Neural progenitor cell (in vitro differentiated cells): ENCODE data around the gene ATG16L2. TPM values are rescaled to one million over a fixed set of nuclear protein-coding genes. Genes with fewer than 3 reads are reported as not detected.

Source experiments
- DNase-seq: peaks from one replicate; pipeline ENCODE4 v3.0.0-alpha.2; 2016; ENCODE audit warnings: low spot score
- H2AFZ ChIP-seq: fragments of 200-600 bp; sonication (generic); replicated peaks from 2 replicates; pipeline ENCODE4 v1.6.1; 2016; ENCODE audit warnings: antibody characterized with exemption
- H3F3A ChIP-seq: fragments of 200-600 bp; sonication (generic); 2 replicates; pipeline ENCODE4 v1.6.1; 2016; ENCODE audit warnings: antibody characterized with exemption, low read depth
- H3K27ac ChIP-seq: fragments of 200-600 bp; sonication (generic); 2 replicates; pipeline ENCODE4 v1.5.1; 2016; ENCODE audit warnings: mild to moderate bottlenecking
- H3K27me3 ChIP-seq: fragments of 200-600 bp; sonication (generic); 2 replicates; pipeline ENCODE4 v1.6.1; 2016; ENCODE audit warnings: mild to moderate bottlenecking, moderate library complexity
- H3K36me3 ChIP-seq: fragments of 200-600 bp; sonication (generic); 2 replicates; pipeline ENCODE4 v1.5.1; 2016
- H3K4me1 ChIP-seq: fragments of 200-600 bp; sonication (generic); 2 replicates; pipeline ENCODE4 v1.6.1; 2016; ENCODE audit warnings: mixed run types
- H3K4me2 ChIP-seq: fragments of 200-600 bp; sonication (generic); 2 replicates; pipeline ENCODE4 v1.6.1; 2016
- H3K4me3 ChIP-seq: fragments of 200-600 bp; sonication (generic); 2 replicates; pipeline ENCODE4 v1.5.1; 2016
- H3K79me2 ChIP-seq: fragments of 200-600 bp; sonication (generic); 2 replicates; pipeline ENCODE4 v1.6.1; 2016; ENCODE audit warnings: low read depth
- H3K9ac ChIP-seq: fragments of 200-600 bp; sonication (generic); 2 replicates; pipeline ENCODE4 v1.6.1; 2016
- H3K9me3 ChIP-seq: fragments of 200-600 bp; sonication (generic); 2 replicates; pipeline ENCODE4 v1.5.1; 2016; ENCODE audit warnings: low read depth
- H4K20me1 ChIP-seq: fragments of 200-600 bp; sonication (generic); 2 replicates; pipeline ENCODE4 v1.6.1; 2016; ENCODE audit warnings: low read depth
- H3K27ac Mint-ChIP-seq: 3 replicates; pipeline ENCODE4 v1.8.0; 2021; ENCODE audit warnings: mixed read lengths
- H3K27me3 Mint-ChIP-seq: 2 replicates; pipeline ENCODE4 v1.8.0; 2022; ENCODE audit warnings: low read depth, mild to moderate bottlenecking, inconsistent platforms, moderate library complexity, mixed read lengths; ENCODE audit not compliant: insufficient read depth
- H3K36me3 Mint-ChIP-seq: 3 replicates; pipeline ENCODE4 v1.8.0; 2021; ENCODE audit warnings: mixed read lengths
- H3K4me1 Mint-ChIP-seq: 3 replicates; pipeline ENCODE4 v1.8.0; 2021; ENCODE audit warnings: mixed read lengths
- H3K4me3 Mint-ChIP-seq: 3 replicates; pipeline ENCODE4 v1.8.0; 2021; ENCODE audit warnings: mild to moderate bottlenecking, moderate library complexity, mixed read lengths
- H3K9me3 Mint-ChIP-seq: 3 replicates; pipeline ENCODE4 v1.8.0; 2020; ENCODE audit warnings: mixed read lengths
- EZH2 ChIP-seq: fragments of 200-600 bp; sonication (generic); IDR thresholded peaks from 2 replicates; pipeline ENCODE4 v1.6.1; 2017; ENCODE audit warnings: antibody characterized with exemption, mild to moderate bottlenecking, moderate library complexity
- EZH2phosphoT487 ChIP-seq: fragments of 200-600 bp; sonication (generic); IDR thresholded peaks from 2 replicates; pipeline ENCODE4 v1.6.1; 2017; ENCODE audit warnings: antibody characterized with exemption
- total RNA-seq: library from RNA; depleted of rRNA; stranded (reverse); fragments of >200 nt; gene quantifications from 2 replicates; pipeline ENCODE4 v1.2.3, GENCODE V29; 2015; ENCODE audit warnings: low replicate concordance
- TF ChIP-seq, protein P1 (sequence below): fragments of 200-600 bp; sonication (generic); IDR thresholded peaks from 2 replicates; pipeline ENCODE4 v1.5.1; 2017; ENCODE audit warnings: antibody characterized with exemption, mild to moderate bottlenecking

ATG16L2 gene
- total RNA-seq, 1 donor from 2014 or later = 20.5 TPM

DNA sequence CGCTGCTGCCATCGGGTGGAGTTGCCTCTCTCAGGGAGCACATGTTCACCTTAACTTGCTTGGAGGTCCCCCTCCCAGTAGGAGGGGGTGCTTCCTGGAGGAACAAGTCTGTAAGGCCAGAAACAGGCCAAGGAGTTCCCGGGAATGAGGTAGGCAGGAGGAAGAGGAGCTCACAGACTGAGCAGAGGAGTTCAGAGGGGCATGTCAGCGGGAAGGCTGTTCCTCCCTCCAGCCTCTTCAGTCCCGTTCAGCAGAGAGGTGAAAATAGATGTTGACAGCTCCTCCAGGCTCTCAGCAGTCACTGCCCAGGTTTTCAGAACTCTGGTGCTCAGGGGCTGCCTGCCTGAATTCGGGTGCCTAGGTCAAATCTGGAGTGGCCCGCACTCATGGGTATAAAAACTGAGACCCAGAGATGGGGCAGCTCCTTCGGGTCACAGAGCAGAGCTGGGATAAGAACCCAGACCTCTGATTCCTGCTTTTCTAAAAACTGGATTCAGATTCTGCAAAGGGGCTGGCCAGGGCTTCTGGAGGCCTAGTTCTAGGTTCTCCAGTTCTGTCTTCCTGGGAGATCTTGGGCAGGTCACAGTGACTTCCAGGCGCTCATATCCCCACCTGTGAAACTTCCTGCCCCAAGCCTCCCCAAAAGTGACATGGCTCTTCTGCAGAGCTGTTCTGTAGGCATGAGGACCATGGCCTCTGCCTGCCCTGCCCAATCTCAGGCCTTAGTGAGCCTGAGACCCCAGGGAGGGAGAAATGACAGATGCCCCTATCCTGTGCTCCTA lies 18.3 kb downstream of the ATG16L2 start:
- H3K4me3 Mint-ChIP-seq = no peak overlapping the region
- H3K9me3 ChIP-seq = no peaks in the 10 kb centered on the region
- peaks cover 18% of the 10 kb centered on the region for H3K4me1 Mint-ChIP-seq
- H2AFZ ChIP-seq = no peak overlapping the region
- no peak overlapping the region for H3K4me2 ChIP-seq
- TF ChIP-seq EZH2phosphoT487 (no peak), EZH2 (no peak)
- TF ChIP-seq, protein P1, sequence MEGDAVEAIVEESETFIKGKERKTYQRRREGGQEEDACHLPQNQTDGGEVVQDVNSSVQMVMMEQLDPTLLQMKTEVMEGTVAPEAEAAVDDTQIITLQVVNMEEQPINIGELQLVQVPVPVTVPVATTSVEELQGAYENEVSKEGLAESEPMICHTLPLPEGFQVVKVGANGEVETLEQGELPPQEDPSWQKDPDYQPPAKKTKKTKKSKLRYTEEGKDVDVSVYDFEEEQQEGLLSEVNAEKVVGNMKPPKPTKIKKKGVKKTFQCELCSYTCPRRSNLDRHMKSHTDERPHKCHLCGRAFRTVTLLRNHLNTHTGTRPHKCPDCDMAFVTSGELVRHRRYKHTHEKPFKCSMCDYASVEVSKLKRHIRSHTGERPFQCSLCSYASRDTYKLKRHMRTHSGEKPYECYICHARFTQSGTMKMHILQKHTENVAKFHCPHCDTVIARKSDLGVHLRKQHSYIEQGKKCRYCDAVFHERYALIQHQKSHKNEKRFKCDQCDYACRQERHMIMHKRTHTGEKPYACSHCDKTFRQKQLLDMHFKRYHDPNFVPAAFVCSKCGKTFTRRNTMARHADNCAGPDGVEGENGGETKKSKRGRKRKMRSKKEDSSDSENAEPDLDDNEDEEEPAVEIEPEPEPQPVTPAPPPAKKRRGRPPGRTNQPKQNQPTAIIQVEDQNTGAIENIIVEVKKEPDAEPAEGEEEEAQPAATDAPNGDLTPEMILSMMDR = no peak
- no peaks in the 10 kb centered on the region for H3K27me3 Mint-ChIP-seq
- H3K27me3 ChIP-seq = no peaks in the 10 kb centered on the region
- H3K36me3 ChIP-seq = no peaks in the 10 kb centered on the region
- peak overlapping the region; percentile 37 for H3K27ac ChIP-seq
- H3K79me2 ChIP-seq = no peaks in the 10 kb centered on the region
- no peaks in the 10 kb centered on the region for H3K9me3 Mint-ChIP-seq
- H3F3A ChIP-seq = no peaks in the 10 kb centered on the region
- peak overlapping the region; percentile 53 for H3K27ac Mint-ChIP-seq
- H3K36me3 Mint-ChIP-seq = peaks cover 4% of the 10 kb centered on the region
- H3K9ac ChIP-seq = no peak overlapping the region
- peaks cover 15% of the 10 kb centered on the region for H3K4me1 ChIP-seq
- no peaks in the 10 kb centered on the region for H4K20me1 ChIP-seq
- DNase-seq = no peak
- no peak overlapping the region for H3K4me3 ChIP-seq

DNA sequence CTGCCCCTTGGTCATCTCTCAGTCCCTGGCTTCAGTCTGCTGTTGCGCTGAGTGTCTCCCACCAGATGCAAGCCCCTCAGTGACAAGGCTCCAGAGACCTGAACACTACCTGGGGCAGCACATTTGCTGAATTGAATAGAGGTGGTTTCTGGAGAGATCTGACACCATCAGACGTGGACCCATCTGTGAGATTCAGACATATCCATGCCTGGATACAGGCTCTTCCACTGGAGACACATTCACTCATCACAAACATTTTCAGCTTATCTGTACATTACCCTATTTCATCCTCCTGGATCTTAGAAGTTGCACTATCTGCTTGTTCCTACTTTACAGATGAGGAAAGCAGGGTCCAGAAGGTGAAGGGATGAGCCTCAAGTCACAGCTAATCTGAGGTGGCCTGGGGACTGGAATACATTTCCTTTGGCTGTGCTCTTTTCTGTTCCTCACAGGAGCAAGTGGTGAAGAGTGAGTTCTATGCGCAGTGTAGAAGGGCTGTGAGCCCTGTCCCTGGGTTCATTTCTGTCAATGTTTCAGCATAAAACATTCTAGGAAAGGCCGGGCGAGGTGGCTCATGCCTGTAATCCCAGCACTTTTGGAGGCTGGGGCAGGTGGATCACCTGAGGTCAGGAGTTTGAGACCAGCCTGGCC lies 19.0 kb downstream of the ATG16L2 start:
- H3K4me1 ChIP-seq = peaks cover 15% of the 10 kb centered on the region
- peaks cover 18% of the 10 kb centered on the region for H3K4me1 Mint-ChIP-seq
- TF ChIP-seq EZH2phosphoT487 (no peak), EZH2 (no peak)
- TF ChIP-seq, protein P1 = no peak
- H3K36me3 Mint-ChIP-seq = peaks cover 4% of the 10 kb centered on the region
- no peaks in the 10 kb centered on the region for H3K36me3 ChIP-seq
- H3K4me3 Mint-ChIP-seq = no peak overlapping the region
- H3K27me3 Mint-ChIP-seq = no peaks in the 10 kb centered on the region
- H3K9ac ChIP-seq = no peak overlapping the region
- no peak overlapping the region for H3K27ac Mint-ChIP-seq
- no peaks in the 10 kb centered on the region for H3K79me2 ChIP-seq
- H4K20me1 ChIP-seq = no peaks in the 10 kb centered on the region
- H3K4me3 ChIP-seq = no peak overlapping the region
- no peak overlapping the region for H3K27ac ChIP-seq
- no peak for DNase-seq
- no peaks in the 10 kb centered on the region for H3K9me3 ChIP-seq
- H3K27me3 ChIP-seq = no peaks in the 10 kb centered on the region
- no peak overlapping the region for H2AFZ ChIP-seq
- no peak overlapping the region for H3K4me2 ChIP-seq
- no peaks in the 10 kb centered on the region for H3K9me3 Mint-ChIP-seq
- H3F3A ChIP-seq = no peaks in the 10 kb centered on the region

DNA sequence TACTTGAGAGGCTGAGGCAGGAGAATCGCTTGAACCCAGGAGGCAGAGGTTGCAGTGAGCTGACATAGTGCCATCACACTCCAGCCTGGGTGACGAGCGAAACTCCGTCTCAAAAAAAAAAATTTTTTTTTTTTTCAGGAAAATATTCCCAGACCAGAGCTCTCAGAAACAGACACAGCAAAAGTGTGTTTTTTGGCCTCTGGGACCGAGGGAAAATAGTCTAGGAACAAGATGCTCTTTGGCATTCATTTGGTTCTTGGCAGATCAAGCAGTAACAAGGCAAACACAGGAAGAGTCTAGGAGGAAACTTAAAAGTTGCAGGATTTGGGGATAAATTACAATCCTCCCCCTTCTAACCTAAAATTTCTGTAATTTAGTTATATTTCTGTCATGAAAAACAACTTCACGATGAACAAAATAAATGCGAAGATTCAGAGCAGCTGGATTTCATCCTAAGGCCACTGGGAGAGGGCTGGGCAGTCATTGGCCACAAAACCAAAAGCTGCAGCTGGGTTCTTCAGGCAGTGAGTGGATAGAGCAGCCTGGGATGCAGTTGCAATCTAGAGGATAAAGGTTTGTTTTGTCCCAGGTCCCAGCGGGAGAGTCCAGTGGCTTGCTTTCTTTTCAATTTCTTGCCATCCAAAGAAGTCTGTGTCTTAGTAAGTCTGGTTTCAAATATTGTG lies 19.7 kb downstream of the ATG16L2 start:
- Histone ChIP-seq H3K4me2 (no peak overlapping the region), H3K27ac (peak overlapping the region; percentile 1), H2AFZ (no peak overlapping the region), H3K4me3 (no peak overlapping the region), H4K20me1 (no peaks in the 10 kb centered on the region), H3K36me3 (no peaks in the 10 kb centered on the region), H3K9me3 (no peaks in the 10 kb centered on the region), H3K27me3 (no peaks in the 10 kb centered on the region), H3K9ac (no peak overlapping the region), H3K79me2 (no peaks in the 10 kb centered on the region), H3K4me1 (peaks cover 15% of the 10 kb centered on the region), H3F3A (no peaks in the 10 kb centered on the region)
- H3K27ac Mint-ChIP-seq = no peak overlapping the region
- H3K4me3 Mint-ChIP-seq = no peak overlapping the region
- DNase-seq = peak; percentile 53
- H3K36me3 Mint-ChIP-seq = peaks cover 4% of the 10 kb centered on the region
- no peak for TF ChIP-seq EZH2phosphoT487
- TF ChIP-seq EZH2 = no peak
- TF ChIP-seq, protein P1 = no peak
- H3K27me3 Mint-ChIP-seq = no peaks in the 10 kb centered on the region
- H3K9me3 Mint-ChIP-seq = no peaks in the 10 kb centered on the region
- H3K4me1 Mint-ChIP-seq = peaks cover 18% of the 10 kb centered on the region
